Kidney (tissue), 14 donors: ENCODE data around the gene GAB2. TPM values are rescaled to one million over a fixed set of nuclear protein-coding genes. Genes with fewer than 3 reads are reported as not detected.

Experiments used
- DNase-seq, 5 donors: peaks; one replicate each; pipeline ENCODE4 v3.0.0-alpha.2; 2013 to 2020
- FAIRE-seq: peaks from 2 replicates; lab custom pipeline; 2012; peaks lifted over from hg19 to GRCh38; lab: Jason Lieb, UNC
- H3K27ac ChIP-seq, 2 donors: one replicate each; pipeline ENCODE4 v1.7.0; 2013; ENCODE audit warnings: low read depth in 2 of 2, low read length in 2 of 2, inconsistent platforms in 1 of 2
- H3K27me3 ChIP-seq: one replicate; pipeline ENCODE4 v1.7.1; 2013; ENCODE audit warnings: low read length, inconsistent platforms; ENCODE audit not compliant: control insufficient read depth, insufficient read depth
- H3K36me3 ChIP-seq, 3 donors: one replicate each; pipeline versions ENCODE4 v1.7.0 to v1.7.1; 2013; ENCODE audit warnings: low read length in 3 of 3, control low read depth in 1 of 3, inconsistent platforms in 1 of 3; ENCODE audit not compliant: insufficient read depth in 3 of 3, control insufficient read depth in 2 of 3
- H3K4me1 ChIP-seq, 3 donors: one replicate each; pipeline versions ENCODE4 v1.7.0 to v1.7.1; 2013; ENCODE audit warnings: low read length in 3 of 3, inconsistent platforms in 1 of 3, low read depth in 1 of 3; ENCODE audit not compliant: control insufficient read depth in 2 of 3, insufficient read depth in 2 of 3
- H3K4me3 ChIP-seq, 3 donors: one replicate each; pipeline versions ENCODE4 v1.7.0 to v1.8.1; 2013; ENCODE audit warnings: low read length in 3 of 3, control low read depth in 1 of 3, inconsistent platforms in 1 of 3
- H3K9ac ChIP-seq, 3 donors: one replicate each; pipeline versions ENCODE4 v1.7.0 to v1.7.1; 2013; ENCODE audit warnings: low read length in 3 of 3, control low read depth in 1 of 3, inconsistent platforms in 1 of 3
- H3K9me3 ChIP-seq, 3 donors: one replicate each; pipeline versions ENCODE4 v1.7.0 to v1.7.1; 2013; ENCODE audit warnings: low read length in 3 of 3, control low read depth in 1 of 3, inconsistent platforms in 1 of 3; ENCODE audit not compliant: control insufficient read depth in 2 of 3, insufficient read depth in 1 of 3
- intact Hi-C: fragments of 100-400 bp; cut with DNase I; formaldehyde crosslinking; loops from one replicate; pipeline ENCODE4 v1.11.1; 2022
- polyA plus RNA-seq: library from polyadenylated mRNA; stranded (reverse); fragments of 350-450 nt; fragmentation: Illumina TruSeq; extraction: RNeasy Lipid Tissue Mini Kit (QIAGEN cat#74804); gene quantifications from one replicate; pipeline ENCODE4 v1.2.3, GENCODE V29; 2014; ENCODE audit warnings: low read depth, low replicate concordance; ENCODE audit not compliant: insufficient read depth
- total RNA-seq: library from RNA; stranded (reverse); fragmentation: NEBNext Ultra II Directional; extraction: Animal tissue kit (Norgen Biotek cat#: 25700); gene quantifications from one replicate; pipeline ENCODE4 v1.2.1, GENCODE V29; 2021
- TF ChIP-seq, protein P1 (sequence below): IDR thresholded peaks from 3 replicates; pipeline ENCODE4 v1.5.1; 2012; ENCODE audit warnings: mild to moderate bottlenecking, moderate library complexity, borderline replicate concordance; ENCODE audit not compliant: insufficient read depth; ENCODE audit errors: extremely low read depth
- donor health status: control.
- donor health status: control.
- donor health status: control.
- donor health status: control.
- donor health status: control.
- donor health status: DM: yes; HTN: yes; CAD: no.
- donor health status: Normal renal cell carcinoma (clear cell type).

Gene GAB2
- total and polyA plus RNA-seq, 2 donors from 2014 or later = 3.3 to 23.6 TPM

DNA sequence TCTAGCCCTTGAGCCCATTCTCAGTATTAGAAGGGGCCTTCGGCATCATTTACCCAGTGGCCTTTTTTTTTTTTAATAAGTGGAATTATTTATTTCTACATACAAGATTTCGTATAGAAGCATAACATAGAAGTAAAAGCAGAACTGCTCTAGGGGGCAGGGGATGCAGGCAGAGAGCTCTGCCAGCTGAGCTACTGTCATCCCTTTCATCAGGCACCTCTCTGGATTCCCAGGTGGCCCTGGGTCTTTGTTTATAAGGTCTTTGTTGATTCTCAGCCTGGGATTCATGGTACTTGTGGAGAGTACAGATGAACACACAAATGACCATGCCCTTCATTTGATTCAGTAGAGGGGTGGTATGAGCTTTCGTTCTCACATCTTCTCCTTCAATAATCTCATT is 66.4 kb downstream of the GAB2 start:
- Histone ChIP-seq H3K9me3 (no peaks in the 10 kb centered on the region), H3K27me3 (no peaks in the 10 kb centered on the region), H3K27ac (peak overlapping the region; percentile 68 to 74), H3K36me3 (no peaks in the 10 kb centered on the region), H3K4me1 (peaks cover 14 to 24% (median 22%) of the 10 kb centered on the region in 3 donors), H3K9ac (no peak overlapping the region), H3K4me3 (peak overlapping the region in 1 of 3 donors; percentile 18)
- DNase-seq (no peak), FAIRE-seq (no peak)
- TF ChIP-seq, protein P1, sequence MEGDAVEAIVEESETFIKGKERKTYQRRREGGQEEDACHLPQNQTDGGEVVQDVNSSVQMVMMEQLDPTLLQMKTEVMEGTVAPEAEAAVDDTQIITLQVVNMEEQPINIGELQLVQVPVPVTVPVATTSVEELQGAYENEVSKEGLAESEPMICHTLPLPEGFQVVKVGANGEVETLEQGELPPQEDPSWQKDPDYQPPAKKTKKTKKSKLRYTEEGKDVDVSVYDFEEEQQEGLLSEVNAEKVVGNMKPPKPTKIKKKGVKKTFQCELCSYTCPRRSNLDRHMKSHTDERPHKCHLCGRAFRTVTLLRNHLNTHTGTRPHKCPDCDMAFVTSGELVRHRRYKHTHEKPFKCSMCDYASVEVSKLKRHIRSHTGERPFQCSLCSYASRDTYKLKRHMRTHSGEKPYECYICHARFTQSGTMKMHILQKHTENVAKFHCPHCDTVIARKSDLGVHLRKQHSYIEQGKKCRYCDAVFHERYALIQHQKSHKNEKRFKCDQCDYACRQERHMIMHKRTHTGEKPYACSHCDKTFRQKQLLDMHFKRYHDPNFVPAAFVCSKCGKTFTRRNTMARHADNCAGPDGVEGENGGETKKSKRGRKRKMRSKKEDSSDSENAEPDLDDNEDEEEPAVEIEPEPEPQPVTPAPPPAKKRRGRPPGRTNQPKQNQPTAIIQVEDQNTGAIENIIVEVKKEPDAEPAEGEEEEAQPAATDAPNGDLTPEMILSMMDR = no peak
- intact Hi-C loops = no loop called here

DNA sequence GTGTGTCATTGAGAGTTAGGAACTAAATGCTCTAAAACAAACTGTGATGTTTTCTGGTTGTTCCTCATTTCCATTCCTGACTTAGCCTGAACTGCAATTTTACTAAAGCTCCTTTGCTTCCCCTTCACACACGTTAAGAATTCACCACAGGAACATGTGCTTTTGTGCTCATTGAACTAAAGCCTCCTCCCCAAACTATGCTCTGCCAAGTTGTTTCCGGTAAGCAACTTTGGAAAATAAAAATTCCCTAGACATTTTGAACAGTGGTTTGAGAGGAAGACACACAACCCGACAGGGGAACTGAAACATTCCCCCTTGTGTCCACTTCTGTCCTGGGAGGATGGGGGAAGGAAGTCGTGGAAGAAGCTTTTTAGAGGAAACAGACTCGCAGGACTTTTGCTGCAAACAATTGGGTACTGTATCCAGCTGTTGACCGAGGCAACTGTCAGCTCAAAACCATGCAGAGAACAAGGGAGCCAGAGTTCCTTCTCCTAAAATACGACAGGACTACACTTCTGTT is 66.9 kb downstream of the GAB2 start:
- Histone ChIP-seq H3K27me3 (no peaks in the 10 kb centered on the region), H3K4me3 (peak overlapping the region; percentile 18 to 32 (median 30)), H3K9me3 (no peaks in the 10 kb centered on the region), H3K36me3 (no peaks in the 10 kb centered on the region), H3K4me1 (peaks cover 14 to 24% (median 22%) of the 10 kb centered on the region in 3 donors), H3K27ac (peak overlapping the region; percentile 68 to 74), H3K9ac (peak overlapping the region in 2 of 3 donors; percentile 22 to 52)
- intact Hi-C loops = no loop called here
- peak in 3 of 5 donors; percentile 26 to 85 (median 79) for DNase-seq
- no peak for FAIRE-seq
- TF ChIP-seq, protein P1 = no peak

DNA sequence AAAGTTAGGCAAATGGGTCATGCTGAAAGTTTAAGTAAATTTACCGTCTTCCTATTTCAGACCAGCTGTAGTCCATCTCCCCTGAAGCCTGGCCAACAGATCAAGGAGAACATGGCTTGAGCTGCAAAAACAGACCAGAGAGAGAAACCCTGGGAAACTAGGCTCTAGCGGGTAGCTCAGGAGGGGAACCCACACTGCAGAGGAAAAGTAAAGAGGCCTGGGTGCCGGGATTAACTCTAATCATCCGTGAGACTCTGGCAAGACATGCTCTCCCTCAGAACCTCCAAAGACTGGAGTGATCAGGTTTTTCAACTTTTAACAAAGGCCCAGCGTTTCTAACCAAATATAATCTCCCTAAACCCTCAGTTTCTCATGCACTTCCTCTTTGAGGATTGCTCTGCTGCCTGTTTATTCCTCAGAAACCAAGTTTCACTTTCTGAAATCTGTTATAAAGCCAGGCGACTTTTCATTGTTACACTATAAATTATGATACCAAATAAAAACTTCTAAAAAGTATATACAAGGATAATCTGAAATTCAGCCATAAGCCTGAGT is 67.5 kb downstream of the GAB2 start:
- intact Hi-C loops = no loop called here
- FAIRE-seq (no peak), DNase-seq (peak in 4 of 5 donors; percentile 45 to 88 (median 64))
- Histone ChIP-seq H3K27ac (peak overlapping the region; percentile 68 to 74), H3K9me3 (no peaks in the 10 kb centered on the region), H3K4me3 (peak overlapping the region in 2 of 3 donors; percentile 30 to 32), H3K4me1 (peaks cover 14 to 24% (median 22%) of the 10 kb centered on the region in 3 donors), H3K27me3 (no peaks in the 10 kb centered on the region), H3K36me3 (no peaks in the 10 kb centered on the region), H3K9ac (peak overlapping the region in 2 of 3 donors; percentile 22 to 52)
- TF ChIP-seq, protein P1 = no peak
